GM06990 (cell line): ENCODE measurements around the gene AKAP6.

Source experiments
- DNase-seq: peaks from one replicate; pipeline ENCODE4 v3.0.0-alpha.2; 2011; ENCODE audit not compliant: insufficient read length; ENCODE audit errors: extremely low read depth
- H3K27me3 ChIP-seq: replicated peaks from 2 replicates; pipeline ENCODE4 v1.6.0; 2011; ENCODE audit warnings: low read length; ENCODE audit not compliant: control insufficient read depth, insufficient read depth
- H3K36me3 ChIP-seq: 2 replicates; pipeline ENCODE4 v1.5.1; 2011; ENCODE audit warnings: low read length; ENCODE audit not compliant: control insufficient read depth, insufficient read depth
- H3K4me3 ChIP-seq: replicated peaks from 2 replicates; pipeline ENCODE4 v1.5.1; 2011; ENCODE audit warnings: low read depth, mild to moderate bottlenecking, control low read depth, low read length
- CTCF ChIP-seq: IDR thresholded peaks from 2 replicates; pipeline ENCODE4 v1.5.1; 2011; ENCODE audit warnings: low read length, control low read depth, mild to moderate bottlenecking, inconsistent platforms; ENCODE audit not compliant: insufficient read depth, poor library complexity, severe bottlenecking

Gene AKAP6

GRCh38 chr14:32377046-32377646, 48.0 kb downstream of the AKAP6 start:
- TF ChIP-seq CTCF, result no peak
- Histone ChIP-seq H3K27me3 (no peaks in the 10 kb centered on the region), H3K4me3 (no peak overlapping the region), H3K36me3 (no peaks in the 10 kb centered on the region)
- no peak for DNase-seq

GRCh38 chr14:32378284-32378683, 49.2 kb downstream of the AKAP6 start:
- no peak for TF ChIP-seq CTCF
- Histone ChIP-seq H3K36me3 (no peaks in the 10 kb centered on the region), H3K27me3 (no peaks in the 10 kb centered on the region), H3K4me3 (no peak overlapping the region)
- DNase-seq, result no peak

GRCh38 chr14:32379447-32379846, 50.3 kb downstream of the AKAP6 start:
- TF ChIP-seq CTCF, result no peak
- Histone ChIP-seq H3K4me3 (no peak overlapping the region), H3K27me3 (no peaks in the 10 kb centered on the region), H3K36me3 (no peaks in the 10 kb centered on the region)
- DNase-seq, result no peak

- no peak for DNase-seq
- Histone ChIP-seq H3K36me3 (no peaks in the 10 kb centered on the region), H3K27me3 (no peaks in the 10 kb centered on the region), H3K4me3 (no peak overlapping the region)
- no peak for TF ChIP-seq CTCF
Observed at GRCh38 chr14:32381869-32382268, 52.8 kb downstream of the AKAP6 start.

- no peak overlapping the region for H3K4me3 ChIP-seq
- no peak for DNase-seq
- peak; percentile 37 for TF ChIP-seq CTCF
- H3K27me3 ChIP-seq, result no peaks in the 10 kb centered on the region
- no peaks in the 10 kb centered on the region for H3K36me3 ChIP-seq
Observed at GRCh38 chr14:32382704-32383103, 53.6 kb downstream of the AKAP6 start.
